Measurements from ENCODE around the gene OR1N1.

The OR1N1 gene

GRCh38 chr9:122527193-122527592, at the start of gene OR1N1:
TSS of gene OR1N1 (minus strand) at chr9:122527293. CDS start at chr9:122527293, 0 bp downstream.
- no peak for TF ChIP-seq CTCF (IDR thresholded peaks at IDR 0.05; ENCODE audit: insufficient read depth, low read length, poor library complexity, severe bottlenecking)

DNA sequence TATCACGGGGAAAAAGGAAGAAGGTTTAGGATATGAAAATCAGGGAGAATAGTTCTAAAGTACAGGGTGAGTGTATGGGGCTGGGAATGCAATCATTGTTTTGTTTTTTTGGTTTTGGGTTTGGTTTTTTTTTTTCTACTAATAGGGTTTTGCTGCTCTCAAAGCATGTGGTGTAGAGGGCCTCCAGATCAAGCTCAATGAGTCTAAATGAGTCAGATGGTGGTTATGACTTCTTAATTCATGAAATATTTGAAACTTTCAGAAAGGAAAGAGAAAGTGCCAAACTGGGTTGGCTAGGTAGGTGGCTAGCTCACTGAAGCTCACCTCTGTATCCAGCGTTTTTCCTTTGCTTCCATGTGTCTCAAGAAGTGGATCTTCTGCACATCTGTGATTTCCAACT, 45.4 kb upstream of the OR1N1 start:
- Histone ChIP-seq H3K36me3 (ENCODE audit: control insufficient read depth, insufficient read depth, low read length) (no peaks in the 10 kb centered on the region), H3K4me3 (replicated peaks; ENCODE audit: low read depth, low read length) (no peak overlapping the region), H3K27me3 (replicated peaks; ENCODE audit: control insufficient read depth, insufficient read depth, low read length) (no peaks in the 10 kb centered on the region)
- no peak for DNase-seq (ENCODE audit: extremely low read depth, insufficient read length)
- no peak for TF ChIP-seq CTCF (IDR thresholded peaks at IDR 0.05; ENCODE audit: insufficient read depth, low read length, poor library complexity, severe bottlenecking)

More at GRCh38 chr9:122527193-122527592, at the start of gene OR1N1:
- DNase-seq (ENCODE audit: extremely low read depth, insufficient read length) = no peak
- Histone ChIP-seq H3K4me3 (replicated peaks; ENCODE audit: low read depth, low read length) (no peak within 1 kb of the TSS), H3K27me3 (replicated peaks; ENCODE audit: control insufficient read depth, insufficient read depth, low read length) (peaks cover 1% of the 10 kb centered on the region), H3K36me3 (ENCODE audit: control insufficient read depth, insufficient read depth, low read length) (no peaks in the 10 kb centered on the region)

DNA sequence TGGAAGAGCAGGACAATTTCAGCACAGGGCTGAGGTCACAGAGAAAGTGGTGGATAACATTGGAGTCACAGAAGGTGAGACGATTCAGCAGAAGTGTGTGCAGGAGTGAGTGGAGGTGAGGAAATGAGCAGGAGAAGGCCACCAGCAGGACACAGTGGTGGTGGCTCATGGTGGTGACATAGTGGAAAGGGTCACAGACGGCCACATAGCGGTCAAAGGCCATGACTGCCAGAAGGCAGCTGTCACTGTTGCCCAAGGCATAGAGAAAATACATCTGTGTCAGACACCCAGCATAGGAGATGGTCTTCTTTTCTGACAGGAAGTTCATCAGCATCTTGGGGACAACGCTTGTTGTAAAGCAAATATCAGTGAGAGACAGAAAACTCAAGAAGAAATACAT, 40.8 kb upstream of the OR1N1 start:
- H3K27me3 ChIP-seq (replicated peaks; ENCODE audit: control insufficient read depth, insufficient read depth, low read length) = no peaks in the 10 kb centered on the region
- no peaks in the 10 kb centered on the region for H3K36me3 ChIP-seq (ENCODE audit: control insufficient read depth, insufficient read depth, low read length)
- DNase-seq (ENCODE audit: extremely low read depth, insufficient read length) = no peak
- no peak overlapping the region for H3K4me3 ChIP-seq (replicated peaks; ENCODE audit: low read depth, low read length)
- TF ChIP-seq CTCF (IDR thresholded peaks at IDR 0.05; ENCODE audit: insufficient read depth, low read length, poor library complexity, severe bottlenecking) = no peak

- no peak for TF ChIP-seq CTCF (IDR thresholded peaks at IDR 0.05; ENCODE audit: insufficient read depth, low read length, poor library complexity, severe bottlenecking)
- no peak for DNase-seq (ENCODE audit: extremely low read depth, insufficient read length)
- H3K27me3 ChIP-seq (replicated peaks; ENCODE audit: control insufficient read depth, insufficient read depth, low read length) = no peaks in the 10 kb centered on the region
- no peak overlapping the region for H3K4me3 ChIP-seq (replicated peaks; ENCODE audit: low read depth, low read length)
- no peaks in the 10 kb centered on the region for H3K36me3 ChIP-seq (ENCODE audit: control insufficient read depth, insufficient read depth, low read length)
Observed at GRCh38 chr9:122562134-122562760, 35.2 kb upstream of the OR1N1 start.

DNA sequence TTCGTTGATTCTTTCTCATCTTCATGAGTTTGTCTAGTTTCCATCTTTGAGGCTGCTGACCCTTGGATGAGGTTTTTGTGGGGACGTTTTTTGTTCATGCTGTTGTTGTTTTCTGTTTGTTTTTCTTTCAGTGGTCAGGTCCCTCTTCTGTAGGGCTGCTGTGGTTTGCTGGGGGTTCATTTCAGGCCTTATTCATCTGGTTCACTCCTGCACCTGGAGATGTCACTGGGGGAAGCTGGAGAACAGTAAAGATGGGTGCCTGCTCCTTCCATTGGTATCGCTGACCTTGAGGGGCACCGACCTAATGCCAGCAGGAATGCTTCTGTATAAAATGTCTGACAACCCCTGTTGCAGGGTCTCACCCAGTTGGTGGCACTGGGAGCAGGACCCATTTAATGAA, 34.4 kb upstream of the OR1N1 start:
- no peak for DNase-seq (ENCODE audit: extremely low read depth, insufficient read length)
- TF ChIP-seq CTCF (IDR thresholded peaks at IDR 0.05; ENCODE audit: insufficient read depth, low read length, poor library complexity, severe bottlenecking) = no peak
- Histone ChIP-seq H3K36me3 (ENCODE audit: control insufficient read depth, insufficient read depth, low read length) (no peaks in the 10 kb centered on the region), H3K4me3 (replicated peaks; ENCODE audit: low read depth, low read length) (no peak overlapping the region), H3K27me3 (replicated peaks; ENCODE audit: control insufficient read depth, insufficient read depth, low read length) (no peaks in the 10 kb centered on the region)

GRCh38 chr9:122552812-122553211, 25.7 kb upstream of the OR1N1 start, which contains the start of gene OR1N2:
TSS of gene OR1N2 (plus strand) at chr9:122553112. CDS start at chr9:122553212, 100 bp downstream.
- TF ChIP-seq CTCF (IDR thresholded peaks at IDR 0.05; ENCODE audit: insufficient read depth, low read length, poor library complexity, severe bottlenecking) = no peak
- no peaks in the 10 kb centered on the region for H3K36me3 ChIP-seq (ENCODE audit: control insufficient read depth, insufficient read depth, low read length)
- H3K4me3 ChIP-seq (replicated peaks; ENCODE audit: low read depth, low read length) = no peak within 1 kb of the TSS
- no peaks in the 10 kb centered on the region; the same call in none of the 2 replicates for H3K27me3 ChIP-seq (replicated peaks; ENCODE audit: control insufficient read depth, insufficient read depth, low read length)
- DNase-seq (ENCODE audit: extremely low read depth, insufficient read length) = no peak

All from GM06990 (cell line).